ENCODE results near the gene FOXL3. TPM values are rescaled to one million over a fixed set of nuclear protein-coding genes. Genes with fewer than 3 reads are reported as not detected.

FOXL3 gene
- total RNA-seq, 1 experiment from 2014 or later = not detected

DNA sequence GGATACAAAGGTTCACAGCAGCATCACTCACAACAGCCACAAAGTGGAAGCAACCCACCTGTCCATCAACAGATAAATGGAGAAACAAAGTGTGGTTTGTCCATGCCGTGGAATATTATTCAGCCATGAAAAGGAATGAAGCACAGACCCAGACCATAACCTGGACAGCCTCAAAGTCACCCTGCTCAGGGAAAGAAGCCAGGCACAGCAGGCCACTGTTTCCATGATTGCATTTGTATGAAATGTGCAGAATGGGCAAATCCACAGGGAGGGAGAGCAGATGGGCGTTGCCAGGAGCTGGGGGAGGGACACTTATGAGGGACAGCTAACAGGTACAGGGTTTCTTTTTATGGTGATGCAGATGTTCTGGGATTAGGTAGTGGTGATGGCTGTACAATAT lies 30.3 kb downstream of the FOXL3 start:
- no peak overlapping the region for H3K27ac ChIP-seq
- TF ChIP-seq, protein P1, sequence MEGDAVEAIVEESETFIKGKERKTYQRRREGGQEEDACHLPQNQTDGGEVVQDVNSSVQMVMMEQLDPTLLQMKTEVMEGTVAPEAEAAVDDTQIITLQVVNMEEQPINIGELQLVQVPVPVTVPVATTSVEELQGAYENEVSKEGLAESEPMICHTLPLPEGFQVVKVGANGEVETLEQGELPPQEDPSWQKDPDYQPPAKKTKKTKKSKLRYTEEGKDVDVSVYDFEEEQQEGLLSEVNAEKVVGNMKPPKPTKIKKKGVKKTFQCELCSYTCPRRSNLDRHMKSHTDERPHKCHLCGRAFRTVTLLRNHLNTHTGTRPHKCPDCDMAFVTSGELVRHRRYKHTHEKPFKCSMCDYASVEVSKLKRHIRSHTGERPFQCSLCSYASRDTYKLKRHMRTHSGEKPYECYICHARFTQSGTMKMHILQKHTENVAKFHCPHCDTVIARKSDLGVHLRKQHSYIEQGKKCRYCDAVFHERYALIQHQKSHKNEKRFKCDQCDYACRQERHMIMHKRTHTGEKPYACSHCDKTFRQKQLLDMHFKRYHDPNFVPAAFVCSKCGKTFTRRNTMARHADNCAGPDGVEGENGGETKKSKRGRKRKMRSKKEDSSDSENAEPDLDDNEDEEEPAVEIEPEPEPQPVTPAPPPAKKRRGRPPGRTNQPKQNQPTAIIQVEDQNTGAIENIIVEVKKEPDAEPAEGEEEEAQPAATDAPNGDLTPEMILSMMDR (conservative IDR thresholded peaks at IDR 0.05) = no peak
- no peak for TF ChIP-seq EZH2 (IDR thresholded peaks at IDR 0.05; ENCODE audit: low read depth)
- H4K20me1 ChIP-seq (ENCODE audit: insufficient read depth) = no peaks in the 10 kb centered on the region
- peak overlapping the region; percentile 57; the same call in 1 of the 2 replicates for H3K4me2 ChIP-seq
- no peak for DNase-seq
- H3K79me2 ChIP-seq (ENCODE audit: low read depth) = no peaks in the 10 kb centered on the region
- H3K4me1 ChIP-seq (replicated peaks; ENCODE audit: insufficient read depth) = peaks cover 20% of the 10 kb centered on the region
- H3K9me3 ChIP-seq (ENCODE audit: insufficient read depth, low read depth) = no peaks in the 10 kb centered on the region
- CTCF ChIA-PET = interaction anchor here (0.5 to 0.8 kb wide), 4 partner anchors 13 to 198 kb away, joined by 3 to 7 read pairs (median 5); no protein-coding TSS in a partner anchor
- peaks cover 60% of the 10 kb centered on the region for H3K27me3 ChIP-seq (ENCODE audit: insufficient read depth, low read depth)
- no peak overlapping the region for H2AFZ ChIP-seq
- H3K4me3 ChIP-seq = no peak overlapping the region
- no peaks in the 10 kb centered on the region for H3K9me2 ChIP-seq (ENCODE audit: insufficient read depth)
- H3F3A ChIP-seq (ENCODE audit: insufficient read depth, low read depth) = peaks cover 18% of the 10 kb centered on the region; the same call in 1 of the 2 replicates
- POLR2A ChIA-PET (ENCODE audit: unreplicated experiment) = no interaction called here
- no TSS peak for BruUV-seq (replicated peaks)
- H3K36me3 ChIP-seq (ENCODE audit: low read depth) = no peaks in the 10 kb centered on the region
- intact Hi-C loops (cut with micrococcal nuclease; ENCODE audit: unreplicated experiment) = loop anchor here (5.0 kb wide), 1 partner anchor 552 kb away; no protein-coding TSS in a partner anchor

DNA sequence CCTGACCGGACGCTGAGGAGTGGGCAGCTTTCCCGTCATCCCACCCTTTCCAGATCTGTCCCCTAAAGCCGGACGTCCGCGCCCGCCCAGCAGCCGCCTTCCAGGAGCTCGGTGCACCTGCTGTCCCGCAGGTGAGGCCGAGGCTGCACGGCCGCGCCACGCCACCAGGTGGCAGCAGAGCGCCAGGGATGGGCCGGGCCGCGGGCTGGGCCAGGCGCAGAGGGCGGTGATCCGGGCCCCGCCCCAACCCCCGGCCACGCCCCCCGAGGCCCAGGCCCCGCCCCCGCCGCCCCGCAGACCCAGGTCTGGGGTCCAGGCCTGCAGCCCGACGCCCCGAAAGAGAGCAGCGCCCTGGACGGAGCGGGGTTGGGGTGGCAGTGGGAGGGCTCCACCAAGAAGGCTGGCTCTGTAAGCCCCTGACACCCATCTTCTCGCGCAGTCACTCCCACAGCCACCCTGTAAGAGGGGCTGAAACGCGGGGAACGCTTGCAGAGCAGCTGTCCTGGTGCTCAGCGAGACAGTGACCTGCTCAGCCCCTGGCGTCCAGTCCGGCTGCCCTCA lies 32.2 kb downstream of the FOXL3 start:
- intact Hi-C loops (cut with micrococcal nuclease; ENCODE audit: unreplicated experiment) = loop anchor here (2.0 to 5.0 kb wide), 3 partner anchors 453 to 861 kb away; no protein-coding TSS in a partner anchor
- POLR2A ChIA-PET (ENCODE audit: unreplicated experiment) = interaction anchor here (0.6 kb wide), 1 partner anchor 555 kb away, joined by 3 read pairs; no protein-coding TSS in a partner anchor
- no peaks in the 10 kb centered on the region for H3K79me2 ChIP-seq (ENCODE audit: low read depth)
- peak overlapping the region; percentile 57 for H3K4me2 ChIP-seq
- BruUV-seq (replicated peaks) = no TSS peak
- TF ChIP-seq, protein P1 (conservative IDR thresholded peaks at IDR 0.05) = peak; percentile 83
- no peak for TF ChIP-seq EZH2 (IDR thresholded peaks at IDR 0.05; ENCODE audit: low read depth)
- H3K4me3 ChIP-seq = no peak overlapping the region
- no peaks in the 10 kb centered on the region for H3K9me3 ChIP-seq (ENCODE audit: insufficient read depth, low read depth)
- peak; percentile 45 to 92 for DNase-seq
- H3F3A ChIP-seq (ENCODE audit: insufficient read depth, low read depth) = peaks cover 18% of the 10 kb centered on the region; the same call in 1 of the 2 replicates
- H3K4me1 ChIP-seq (replicated peaks; ENCODE audit: insufficient read depth) = peaks cover 20% of the 10 kb centered on the region
- peaks cover 58% of the 10 kb centered on the region for H3K27me3 ChIP-seq (ENCODE audit: insufficient read depth, low read depth)
- CTCF ChIA-PET = interaction anchor here (0.6 to 1.2 kb wide), 4 partner anchors 156 to 652 kb away, joined by 3 to 8 read pairs (median 5); no protein-coding TSS in a partner anchor
- H3K27ac ChIP-seq = no peak overlapping the region
- H3K9me2 ChIP-seq (ENCODE audit: insufficient read depth) = no peaks in the 10 kb centered on the region
- H3K36me3 ChIP-seq (ENCODE audit: low read depth) = no peaks in the 10 kb centered on the region
- H4K20me1 ChIP-seq (ENCODE audit: insufficient read depth) = no peaks in the 10 kb centered on the region
- no peak overlapping the region for H2AFZ ChIP-seq

DNA sequence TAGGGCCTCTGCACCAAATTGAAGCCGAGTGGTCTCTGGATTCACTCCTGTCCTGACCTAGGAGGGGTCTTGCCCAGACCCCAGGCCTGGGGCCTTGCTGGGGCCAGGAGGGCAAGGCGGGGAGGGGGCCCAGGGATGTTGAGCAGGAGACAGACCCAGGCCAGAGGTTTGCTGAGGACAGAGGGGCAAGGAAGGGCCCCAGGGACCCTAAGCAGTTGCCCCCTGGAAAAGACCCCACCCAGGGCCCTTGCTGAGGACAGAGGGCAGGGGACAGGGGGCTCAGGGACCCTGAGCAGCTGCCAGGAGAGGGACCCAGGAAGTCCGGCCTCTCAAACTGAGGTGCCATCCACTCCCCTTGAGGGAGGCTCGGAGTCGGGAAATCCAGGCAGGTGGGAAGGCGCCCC lies 32.7 kb downstream of the FOXL3 start:
- no TSS peak for BruUV-seq (replicated peaks)
- H3K4me1 ChIP-seq (replicated peaks; ENCODE audit: insufficient read depth) = peaks cover 20% of the 10 kb centered on the region
- no peaks in the 10 kb centered on the region for H3K9me2 ChIP-seq (ENCODE audit: insufficient read depth)
- H4K20me1 ChIP-seq (ENCODE audit: insufficient read depth) = no peaks in the 10 kb centered on the region
- H2AFZ ChIP-seq = no peak overlapping the region
- ChIA-PET POLR2A (ENCODE audit: unreplicated experiment) (no interaction called here), CTCF (interaction anchor here (0.6 to 1.2 kb wide), 2 partner anchors 156 to 409 kb away, joined by 3 to 7 read pairs; no protein-coding TSS in a partner anchor)
- H3K27ac ChIP-seq = no peak overlapping the region
- no peaks in the 10 kb centered on the region for H3K79me2 ChIP-seq (ENCODE audit: low read depth)
- H3K27me3 ChIP-seq (ENCODE audit: insufficient read depth, low read depth) = peaks cover 58% of the 10 kb centered on the region
- intact Hi-C loops (cut with micrococcal nuclease; ENCODE audit: unreplicated experiment) = loop anchor here (2.0 to 5.0 kb wide), 3 partner anchors 452 to 860 kb away; no protein-coding TSS in a partner anchor
- no peak for TF ChIP-seq EZH2 (IDR thresholded peaks at IDR 0.05; ENCODE audit: low read depth)
- TF ChIP-seq, protein P1 (conservative IDR thresholded peaks at IDR 0.05) = no peak
- DNase-seq = no peak
- H3K36me3 ChIP-seq (ENCODE audit: low read depth) = no peaks in the 10 kb centered on the region
- H3K4me3 ChIP-seq = no peak overlapping the region
- H3F3A ChIP-seq (ENCODE audit: insufficient read depth, low read depth) = peaks cover 18% of the 10 kb centered on the region; the same call in 1 of the 2 replicates
- H3K4me2 ChIP-seq = no peak overlapping the region
- no peaks in the 10 kb centered on the region for H3K9me3 ChIP-seq (ENCODE audit: insufficient read depth, low read depth)

Data from PC-9 (cell line).